WTC11 (cell line): Measurements from ENCODE around the gene COL25A1. TPM values are rescaled to one million over a fixed set of nuclear protein-coding genes. Genes with fewer than 3 reads are reported as not detected.

ENCODE experiments used
- ATAC-seq: fragments of 200-7000 bp; cut with Tn5 transposase; 2 replicates; pipeline ENCODE4 v1.10.0; 2021; ENCODE audit warnings: mild to moderate bottlenecking, moderate library complexity
- CTCF ChIA-PET: fragments of 300-600 bp; sonication (Branson Sonifier 250); formaldehyde crosslinking; loops from one replicate; lab custom pipeline; 2021; ENCODE audit warnings: antibody characterized with exemption; lab: Charles Lee
- POLR2A ChIA-PET: fragments of 350-600 bp; sonication (Branson Sonifier 250); formaldehyde crosslinking; loops from one replicate; lab custom pipeline; 2021; ENCODE audit warnings: antibody characterized with exemption; lab: Charles Lee
- DNase-seq: peaks from one replicate; pipeline ENCODE4 v3.0.0; 2021; ENCODE audit warnings: low spot score
- H3K27ac Mint-ChIP-seq: 2 replicates; pipeline ENCODE4 v1.8.0; 2021; ENCODE audit warnings: mixed read lengths
- H3K27me3 Mint-ChIP-seq: 2 replicates; pipeline ENCODE4 v1.8.0; 2021; ENCODE audit warnings: low read depth, mild to moderate bottlenecking, moderate library complexity, mixed read lengths
- H3K36me3 Mint-ChIP-seq: 2 replicates; pipeline ENCODE4 v1.8.0; 2021; ENCODE audit warnings: mixed read lengths
- H3K4me1 Mint-ChIP-seq: 2 replicates; pipeline ENCODE4 v1.8.0; 2022; ENCODE audit warnings: mixed read lengths
- H3K4me3 Mint-ChIP-seq: 2 replicates; pipeline ENCODE4 v1.8.0; 2021; ENCODE audit warnings: mild to moderate bottlenecking, moderate library complexity, mixed read lengths
- H3K9me3 Mint-ChIP-seq: 2 replicates; pipeline ENCODE4 v1.8.0; 2021; ENCODE audit warnings: mixed read lengths
- ATF1 ChIP-seq: sonication (generic); formaldehyde crosslinking; IDR thresholded peaks from 2 replicates; pipeline ENCODE4 v1.8.1; 2023; ENCODE audit warnings: mild to moderate bottlenecking, moderate library complexity, missing genetic modification reagents
- GRHL2 ChIP-seq: fragments of 250-450 bp; sonication (Bioruptor Pico); IDR thresholded peaks from 2 replicates; pipeline ENCODE4 v1.8.0; 2022; ENCODE audit warnings: mild to moderate bottlenecking, moderate library complexity; ENCODE audit not compliant: insufficient replicate concordance, severe bottlenecking
- MAX ChIP-seq: sonication (generic); formaldehyde crosslinking; IDR thresholded peaks from 2 replicates; pipeline ENCODE4 v1.8.0; 2022; ENCODE audit warnings: mild to moderate bottlenecking, missing genetic modification reagents
- NFE2L1 ChIP-seq: sonication (generic); formaldehyde crosslinking; IDR thresholded peaks from 2 replicates; pipeline ENCODE4 v1.8.1; 2023; ENCODE audit warnings: missing genetic modification reagents
- NR1H2 ChIP-seq: sonication (generic); formaldehyde crosslinking; IDR thresholded peaks from 2 replicates; pipeline ENCODE4 v1.9.0; 2021; ENCODE audit warnings: mild to moderate bottlenecking, moderate library complexity, missing genetic modification reagents
- PRDM15 ChIP-seq: sonication (generic); formaldehyde crosslinking; IDR thresholded peaks from 2 replicates; pipeline ENCODE4 v1.8.0; 2022; ENCODE audit warnings: missing genetic modification reagents
- RORB ChIP-seq: fragments of 250-450 bp; sonication (Bioruptor Pico); IDR thresholded peaks from 2 replicates; pipeline ENCODE4 v1.9.0; 2021; ENCODE audit warnings: mild to moderate bottlenecking
- ZNF317 ChIP-seq: sonication (generic); formaldehyde crosslinking; IDR thresholded peaks from 2 replicates; pipeline ENCODE4 v1.8.1; 2023; ENCODE audit warnings: low read depth, mild to moderate bottlenecking, moderate library complexity, missing genetic modification reagents, borderline replicate concordance
- total RNA-seq: library from RNA; stranded (reverse); gene quantifications from 3 replicates; pipeline ENCODE4 v1.2.3, GENCODE V29; 2021
- TF ChIP-seq, protein P1 (sequence below): sonication (generic); formaldehyde crosslinking; IDR thresholded peaks from 2 replicates; pipeline ENCODE4 v1.8.0; 2022; ENCODE audit warnings: mild to moderate bottlenecking, missing genetic modification reagents
- TF ChIP-seq, protein P2 (sequence below): sonication (generic); formaldehyde crosslinking; IDR thresholded peaks from 2 replicates; pipeline ENCODE4 v1.8.1; 2023; ENCODE audit warnings: mild to moderate bottlenecking, missing genetic modification reagents
- TF ChIP-seq, protein P3 (sequence below): sonication (generic); formaldehyde crosslinking; IDR thresholded peaks from 2 replicates; pipeline ENCODE4 v1.8.0; 2022; ENCODE audit warnings: mild to moderate bottlenecking, missing genetic modification reagents
- TF ChIP-seq, protein P4 (sequence below): sonication (generic); formaldehyde crosslinking; IDR thresholded peaks from 2 replicates; pipeline ENCODE4 v1.8.1; 2022; ENCODE audit warnings: low read depth, missing genetic modification reagents, borderline replicate concordance
- TF ChIP-seq, protein P5 (sequence below): sonication (generic); formaldehyde crosslinking; IDR thresholded peaks from 2 replicates; pipeline ENCODE4 v1.8.0; 2022; ENCODE audit warnings: mild to moderate bottlenecking, missing genetic modification reagents
- TF ChIP-seq, protein P6 (sequence below): sonication (generic); formaldehyde crosslinking; IDR thresholded peaks from 2 replicates; pipeline ENCODE4 v1.8.1; 2023; ENCODE audit warnings: mild to moderate bottlenecking, missing genetic modification reagents, moderate library complexity

Gene COL25A1
- total RNA-seq, 1 experiment from 2014 or later = 6.6 TPM

DNA sequence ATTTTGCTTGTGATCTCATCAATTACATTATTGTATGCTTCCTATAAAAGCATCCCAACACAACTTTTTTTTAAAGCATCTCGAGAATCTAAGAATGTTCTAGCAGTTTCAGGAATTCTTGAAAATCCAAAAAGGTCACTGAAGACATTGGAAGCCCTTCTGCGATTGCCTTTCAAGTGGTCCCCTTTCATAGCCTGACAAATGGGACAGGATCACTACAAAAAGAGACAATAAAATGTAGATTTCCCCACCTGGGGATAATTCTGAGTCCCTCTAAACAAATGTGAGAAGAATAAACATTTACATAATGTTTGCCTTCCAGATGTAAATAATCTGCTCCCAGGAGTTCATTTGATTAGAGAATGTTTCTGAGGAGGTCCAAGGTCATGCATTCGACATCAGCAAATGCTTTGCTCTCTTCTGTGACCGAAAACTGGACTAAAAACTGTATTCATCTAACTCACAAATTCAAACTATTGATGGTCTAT is 116.0 kb downstream of the COL25A1 start (continued):
- TF ChIP-seq PRDM15 = no peak

GRCh38 chr4:109185951-109186350 is 116.5 kb downstream of the COL25A1 start:
- Mint-ChIP-seq H3K27ac (peak overlapping the region; percentile 39), H3K4me1 (peaks cover 54% of the 10 kb centered on the region)

More at GRCh38 chr4:109185951-109186350, 116.5 kb downstream of the COL25A1 start:
- Mint-ChIP-seq H3K27me3 (peaks cover 10% of the 10 kb centered on the region), H3K4me3 (no peak overlapping the region), H3K9me3 (peaks cover 8% of the 10 kb centered on the region), H3K36me3 (peaks cover 10% of the 10 kb centered on the region)
- ChIA-PET CTCF (no interaction called here), POLR2A (no interaction called here)
- no peak for DNase-seq
- ATAC-seq = peak; percentile 64
- TF ChIP-seq, protein P1, sequence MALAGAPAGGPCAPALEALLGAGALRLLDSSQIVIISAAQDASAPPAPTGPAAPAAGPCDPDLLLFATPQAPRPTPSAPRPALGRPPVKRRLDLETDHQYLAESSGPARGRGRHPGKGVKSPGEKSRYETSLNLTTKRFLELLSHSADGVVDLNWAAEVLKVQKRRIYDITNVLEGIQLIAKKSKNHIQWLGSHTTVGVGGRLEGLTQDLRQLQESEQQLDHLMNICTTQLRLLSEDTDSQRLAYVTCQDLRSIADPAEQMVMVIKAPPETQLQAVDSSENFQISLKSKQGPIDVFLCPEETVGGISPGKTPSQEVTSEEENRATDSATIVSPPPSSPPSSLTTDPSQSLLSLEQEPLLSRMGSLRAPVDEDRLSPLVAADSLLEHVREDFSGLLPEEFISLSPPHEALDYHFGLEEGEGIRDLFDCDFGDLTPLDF (CRISPR knock-in tag) = no peak
- TF ChIP-seq, protein P2, sequence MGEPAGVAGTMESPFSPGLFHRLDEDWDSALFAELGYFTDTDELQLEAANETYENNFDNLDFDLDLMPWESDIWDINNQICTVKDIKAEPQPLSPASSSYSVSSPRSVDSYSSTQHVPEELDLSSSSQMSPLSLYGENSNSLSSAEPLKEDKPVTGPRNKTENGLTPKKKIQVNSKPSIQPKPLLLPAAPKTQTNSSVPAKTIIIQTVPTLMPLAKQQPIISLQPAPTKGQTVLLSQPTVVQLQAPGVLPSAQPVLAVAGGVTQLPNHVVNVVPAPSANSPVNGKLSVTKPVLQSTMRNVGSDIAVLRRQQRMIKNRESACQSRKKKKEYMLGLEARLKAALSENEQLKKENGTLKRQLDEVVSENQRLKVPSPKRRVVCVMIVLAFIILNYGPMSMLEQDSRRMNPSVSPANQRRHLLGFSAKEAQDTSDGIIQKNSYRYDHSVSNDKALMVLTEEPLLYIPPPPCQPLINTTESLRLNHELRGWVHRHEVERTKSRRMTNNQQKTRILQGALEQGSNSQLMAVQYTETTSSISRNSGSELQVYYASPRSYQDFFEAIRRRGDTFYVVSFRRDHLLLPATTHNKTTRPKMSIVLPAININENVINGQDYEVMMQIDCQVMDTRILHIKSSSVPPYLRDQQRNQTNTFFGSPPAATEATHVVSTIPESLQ (CRISPR knock-in tag) = no peak
- no peak for TF ChIP-seq GRHL2
- TF ChIP-seq ATF1 = no peak
- peak; percentile 56 for TF ChIP-seq MAX
- TF ChIP-seq NFE2L1 = no peak
- TF ChIP-seq, protein P3, sequence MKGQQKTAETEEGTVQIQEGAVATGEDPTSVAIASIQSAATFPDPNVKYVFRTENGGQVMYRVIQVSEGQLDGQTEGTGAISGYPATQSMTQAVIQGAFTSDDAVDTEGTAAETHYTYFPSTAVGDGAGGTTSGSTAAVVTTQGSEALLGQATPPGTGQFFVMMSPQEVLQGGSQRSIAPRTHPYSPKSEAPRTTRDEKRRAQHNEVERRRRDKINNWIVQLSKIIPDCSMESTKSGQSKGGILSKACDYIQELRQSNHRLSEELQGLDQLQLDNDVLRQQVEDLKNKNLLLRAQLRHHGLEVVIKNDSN = no peak
- no peak for TF ChIP-seq ZNF317 (CRISPR knock-in tag)
- TF ChIP-seq NR1H2 (CRISPR knock-in tag) = no peak
- TF ChIP-seq, protein P4, sequence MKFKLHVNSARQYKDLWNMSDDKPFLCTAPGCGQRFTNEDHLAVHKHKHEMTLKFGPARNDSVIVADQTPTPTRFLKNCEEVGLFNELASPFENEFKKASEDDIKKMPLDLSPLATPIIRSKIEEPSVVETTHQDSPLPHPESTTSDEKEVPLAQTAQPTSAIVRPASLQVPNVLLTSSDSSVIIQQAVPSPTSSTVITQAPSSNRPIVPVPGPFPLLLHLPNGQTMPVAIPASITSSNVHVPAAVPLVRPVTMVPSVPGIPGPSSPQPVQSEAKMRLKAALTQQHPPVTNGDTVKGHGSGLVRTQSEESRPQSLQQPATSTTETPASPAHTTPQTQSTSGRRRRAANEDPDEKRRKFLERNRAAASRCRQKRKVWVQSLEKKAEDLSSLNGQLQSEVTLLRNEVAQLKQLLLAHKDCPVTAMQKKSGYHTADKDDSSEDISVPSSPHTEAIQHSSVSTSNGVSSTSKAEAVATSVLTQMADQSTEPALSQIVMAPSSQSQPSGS (CRISPR knock-in tag) = no peak
- TF ChIP-seq, protein P5, sequence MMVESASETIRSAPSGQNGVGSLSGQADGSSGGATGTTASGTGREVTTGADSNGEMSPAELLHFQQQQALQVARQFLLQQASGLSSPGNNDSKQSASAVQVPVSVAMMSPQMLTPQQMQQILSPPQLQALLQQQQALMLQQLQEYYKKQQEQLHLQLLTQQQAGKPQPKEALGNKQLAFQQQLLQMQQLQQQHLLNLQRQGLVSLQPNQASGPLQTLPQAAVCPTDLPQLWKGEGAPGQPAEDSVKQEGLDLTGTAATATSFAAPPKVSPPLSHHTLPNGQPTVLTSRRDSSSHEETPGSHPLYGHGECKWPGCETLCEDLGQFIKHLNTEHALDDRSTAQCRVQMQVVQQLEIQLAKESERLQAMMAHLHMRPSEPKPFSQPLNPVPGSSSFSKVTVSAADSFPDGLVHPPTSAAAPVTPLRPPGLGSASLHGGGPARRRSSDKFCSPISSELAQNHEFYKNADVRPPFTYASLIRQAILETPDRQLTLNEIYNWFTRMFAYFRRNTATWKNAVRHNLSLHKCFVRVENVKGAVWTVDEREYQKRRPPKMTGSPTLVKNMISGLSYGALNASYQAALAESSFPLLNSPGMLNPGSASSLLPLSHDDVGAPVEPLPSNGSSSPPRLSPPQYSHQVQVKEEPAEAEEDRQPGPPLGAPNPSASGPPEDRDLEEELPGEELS (CRISPR knock-in tag) = no peak
- TF ChIP-seq, protein P6, sequence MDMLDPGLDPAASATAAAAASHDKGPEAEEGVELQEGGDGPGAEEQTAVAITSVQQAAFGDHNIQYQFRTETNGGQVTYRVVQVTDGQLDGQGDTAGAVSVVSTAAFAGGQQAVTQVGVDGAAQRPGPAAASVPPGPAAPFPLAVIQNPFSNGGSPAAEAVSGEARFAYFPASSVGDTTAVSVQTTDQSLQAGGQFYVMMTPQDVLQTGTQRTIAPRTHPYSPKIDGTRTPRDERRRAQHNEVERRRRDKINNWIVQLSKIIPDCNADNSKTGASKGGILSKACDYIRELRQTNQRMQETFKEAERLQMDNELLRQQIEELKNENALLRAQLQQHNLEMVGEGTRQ = peak; percentile 65; the same call in 1 of the 2 replicates
- no peak for TF ChIP-seq RORB (CRISPR knock-in tag)
- TF ChIP-seq, all 79 proteins: peak for 2
